PC-3 (cell line): ENCODE data around the gene MIS18BP1.

Experiments
- EZH2 ChIP-seq: fragments of 300-600 bp; sonication (generic); IDR thresholded peaks from one replicate; pipeline ENCODE4 v1.6.1; 2017; ENCODE audit warnings: antibody characterized with exemption, mild to moderate bottlenecking, low read length; ENCODE audit not compliant: unreplicated experiment
- EZH2phosphoT487 ChIP-seq: fragments of 300-600 bp; sonication (generic); IDR thresholded peaks from 2 replicates; pipeline ENCODE4 v1.6.1; 2018; ENCODE audit warnings: mild to moderate bottlenecking, antibody characterized with exemption, low read length, borderline replicate concordance
- TF ChIP-seq, protein P1 (sequence below): fragments of 300-600 bp; sonication (generic); conservative IDR thresholded peaks from 2 replicates; pipeline ENCODE4 v1.5.1; 2017; ENCODE audit warnings: antibody characterized with exemption, low read depth, mild to moderate bottlenecking, low read length

DNA sequence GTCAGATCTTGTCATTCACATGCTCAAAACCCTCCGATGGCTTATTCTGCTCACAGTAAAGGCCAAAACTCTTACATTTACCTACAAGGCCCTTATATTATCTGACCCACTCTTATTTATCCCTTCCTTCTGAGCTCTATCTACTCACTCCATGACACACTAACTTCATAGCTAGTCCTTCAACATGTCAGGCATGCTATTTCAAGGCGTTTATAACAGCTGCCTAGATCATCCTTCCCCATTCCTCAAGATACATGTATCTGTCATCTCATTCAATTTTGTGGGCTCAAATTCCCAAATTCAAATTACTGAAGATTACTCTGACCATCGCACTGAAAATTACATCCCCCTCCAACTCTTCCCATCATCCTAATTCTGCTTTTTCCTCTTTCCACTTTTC, 6.9 kb downstream of the MIS18BP1 start:
- TF ChIP-seq, protein P1, sequence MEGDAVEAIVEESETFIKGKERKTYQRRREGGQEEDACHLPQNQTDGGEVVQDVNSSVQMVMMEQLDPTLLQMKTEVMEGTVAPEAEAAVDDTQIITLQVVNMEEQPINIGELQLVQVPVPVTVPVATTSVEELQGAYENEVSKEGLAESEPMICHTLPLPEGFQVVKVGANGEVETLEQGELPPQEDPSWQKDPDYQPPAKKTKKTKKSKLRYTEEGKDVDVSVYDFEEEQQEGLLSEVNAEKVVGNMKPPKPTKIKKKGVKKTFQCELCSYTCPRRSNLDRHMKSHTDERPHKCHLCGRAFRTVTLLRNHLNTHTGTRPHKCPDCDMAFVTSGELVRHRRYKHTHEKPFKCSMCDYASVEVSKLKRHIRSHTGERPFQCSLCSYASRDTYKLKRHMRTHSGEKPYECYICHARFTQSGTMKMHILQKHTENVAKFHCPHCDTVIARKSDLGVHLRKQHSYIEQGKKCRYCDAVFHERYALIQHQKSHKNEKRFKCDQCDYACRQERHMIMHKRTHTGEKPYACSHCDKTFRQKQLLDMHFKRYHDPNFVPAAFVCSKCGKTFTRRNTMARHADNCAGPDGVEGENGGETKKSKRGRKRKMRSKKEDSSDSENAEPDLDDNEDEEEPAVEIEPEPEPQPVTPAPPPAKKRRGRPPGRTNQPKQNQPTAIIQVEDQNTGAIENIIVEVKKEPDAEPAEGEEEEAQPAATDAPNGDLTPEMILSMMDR: no peak
- TF ChIP-seq EZH2 (no peak), EZH2phosphoT487 (no peak)
